K562 (cell line): ENCODE results near the gene PTPRT. TPM values are rescaled to one million over a fixed set of nuclear protein-coding genes. Genes with fewer than 3 reads are reported as not detected.

Source experiments
- ATAC-seq: fragments of 200-7000 bp; cut with Tn5 transposase; 3 replicates; pipeline ENCODE4 v1.9.1; 2020; ENCODE audit warnings: moderate library complexity
- BruUV-seq: library from RNA; stranded (reverse); fragments of 400-500 nt; replicated peaks from 2 replicates; lab custom pipeline; 2021; lab: Mats Ljungman, UMichigan
- CTCF ChIA-PET: fragments of 300-600 bp; formaldehyde crosslinking; extraction: SDS; loops from one replicate; lab custom pipeline; 2021; ENCODE audit warnings: low intra/inter-chr PET ratio; lab: Yijun Ruan, JAX
- POLR2A ChIA-PET: fragments of 300-600, 350-650 bp; sonication (Branson Sonifier 250); formaldehyde crosslinking; extraction: SDS; loops from one replicate; lab custom pipeline; 2021; ENCODE audit warnings: antibody characterized with exemption, inconsistent platforms; lab: Yijun Ruan, JAX
- DNase-seq, 4 experiments: peaks; one replicate each; pipeline versions ENCODE4 v3.0.0 to v3.0.0-alpha.2; 2011 to 2018; ENCODE audit warnings: low spot score in 3 of 4, mixed read lengths in 3 of 4; ENCODE audit errors: extremely low read depth in 1 of 4
- FAIRE-seq: peaks from 2 replicates; lab custom pipeline; 2011; peaks lifted over from hg19 to GRCh38; lab: Jason Lieb, UNC
- H2AFZ ChIP-seq: 2 replicates; pipeline ENCODE4 v1.6.0; 2011; ENCODE audit warnings: low read depth, low read length, control low read depth, inconsistent platforms
- H3K27ac ChIP-seq: fragments of 200-600 bp; 3 replicates; pipeline ENCODE4 v1.8.0; 2011; ENCODE audit warnings: low read depth, mild to moderate bottlenecking, control low read depth, inconsistent platforms, low read length, moderate library complexity, mixed read lengths; ENCODE audit errors: extremely low read depth
- H3K27me3 ChIP-seq, 2 experiments: fragments of 300-600 bp in 1 of 2; 2 replicates in 1 of 2; 3 replicates in 1 of 2; pipeline versions ENCODE4 v1.6.0 to v1.8.0; 2011; ENCODE audit warnings: inconsistent platforms in 2 of 2, low read length in 2 of 2, mild to moderate bottlenecking in 1 of 2, mixed read lengths in 1 of 2, moderate library complexity in 1 of 2; ENCODE audit not compliant: control insufficient read depth in 2 of 2, insufficient read depth in 2 of 2
- H3K36me3 ChIP-seq: fragments of 300-600 bp; 3 replicates; pipeline ENCODE4 v1.8.0; 2011; ENCODE audit warnings: mild to moderate bottlenecking, low read length, inconsistent platforms; ENCODE audit not compliant: control insufficient read depth, insufficient read depth
- H3K4me1 ChIP-seq, 2 experiments: fragments of 200-600 bp in 1 of 2; replicated peaks in 1 of 2; 2 replicates in 1 of 2; 3 replicates in 1 of 2; pipeline versions ENCODE4 v1.5.1 to v1.8.0; 2011; ENCODE audit warnings: inconsistent platforms in 2 of 2, low read length in 2 of 2, mild to moderate bottlenecking in 1 of 2, mixed read lengths in 1 of 2, moderate library complexity in 1 of 2; ENCODE audit not compliant: control insufficient read depth in 2 of 2, insufficient read depth in 2 of 2
- H3K4me2 ChIP-seq: 2 replicates; pipeline ENCODE4 v1.6.1; 2011; ENCODE audit warnings: low read length, control low read depth, inconsistent platforms, mixed read lengths; ENCODE audit not compliant: insufficient read depth
- H3K4me3 ChIP-seq: fragments of 200-600 bp; sonication (generic), shearing (Covaris generic); 2 replicates; pipeline ENCODE4 v1.5.1; 2016; ENCODE audit warnings: control low read depth, inconsistent platforms
- H3K79me2 ChIP-seq: fragments of 200-600 bp; 3 replicates; pipeline ENCODE4 v1.8.0; 2011; ENCODE audit warnings: low read length, inconsistent platforms; ENCODE audit not compliant: control insufficient read depth, insufficient read depth
- H3K9ac ChIP-seq, 2 experiments: 2 replicates each; pipeline versions ENCODE4 v1.6.0 to v1.6.1; 2011; ENCODE audit warnings: low read depth in 2 of 2, low read length in 2 of 2, control low read depth in 1 of 2, inconsistent platforms in 1 of 2, mild to moderate bottlenecking in 1 of 2, mixed read lengths in 1 of 2; ENCODE audit not compliant: insufficient read depth in 1 of 2
- H3K9me1 ChIP-seq: one replicate; pipeline ENCODE4 v1.6.0; 2011; ENCODE audit warnings: inconsistent platforms, mild to moderate bottlenecking, low read length, moderate library complexity; ENCODE audit not compliant: control insufficient read depth, insufficient read depth
- H3K9me3 ChIP-seq: replicated peaks from 2 replicates; pipeline ENCODE4 v1.5.1; 2011; ENCODE audit warnings: low read depth, low read length, inconsistent platforms; ENCODE audit not compliant: control insufficient read depth, insufficient read depth
- H4K20me1 ChIP-seq: replicated peaks from 2 replicates; pipeline ENCODE4 v1.6.1; 2011; ENCODE audit warnings: low read length, inconsistent platforms, mixed read lengths; ENCODE audit not compliant: control insufficient read depth, insufficient read depth
- C11orf30 ChIP-seq: fragments of 450-650 bp; IDR thresholded peaks from 2 replicates; pipeline ENCODE4 v1.6.1; 2016; ENCODE audit warnings: low read depth, mild to moderate bottlenecking
- E2F3 ChIP-seq: fragments of 250-450 bp; sonication (Bioruptor Pico); IDR thresholded peaks from 2 replicates; pipeline ENCODE4 v1.4.0; 2020; ENCODE audit warnings: mild to moderate bottlenecking
- ELF2 ChIP-seq: fragments of 250-450 bp; sonication (Bioruptor Pico); IDR thresholded peaks from 2 replicates; pipeline ENCODE4 v1.5.0; 2021; ENCODE audit warnings: mild to moderate bottlenecking
- NONO ChIP-seq, 2 experiments: fragments of 200-400 bp in 1 of 2; fragments of 450-650 bp in 1 of 2; formaldehyde crosslinking in 1 of 2; IDR thresholded peaks; 2 replicates each; pipeline ENCODE4 v1.6.1; 2017; ENCODE audit warnings: low read depth in 2 of 2, mild to moderate bottlenecking in 2 of 2, moderate library complexity in 2 of 2, low read length in 1 of 2
- RBBP5 ChIP-seq: fragments of 200-600 bp; sonication (generic); IDR thresholded peaks from 2 replicates; pipeline ENCODE4 v1.6.1; 2012; ENCODE audit warnings: borderline replicate concordance, mild to moderate bottlenecking, low read length, control low read depth, inconsistent platforms; ENCODE audit not compliant: insufficient read depth, poor library complexity, severe bottlenecking
- ZNF778 ChIP-seq: fragments of 450-650 bp; formaldehyde crosslinking; IDR thresholded peaks from 2 replicates; pipeline ENCODE4 v1.4.0; 2020; ENCODE audit warnings: mild to moderate bottlenecking, moderate library complexity
- WGBS: fragments of 100-300 bp; shearing (Covaris generic); methylation state at CpG from one replicate; pipeline ENCODE4 v1.1.6; 2016; ENCODE audit warnings: low coverage, mixed read lengths; ENCODE audit not compliant: insufficient coverage; ENCODE audit errors: missing lambda C conversion rate; 5-methylcytosine and 5-hydroxymethylcytosine counted together
- in situ Hi-C: fragments of 300-500 bp; cut with MboI; formaldehyde crosslinking; loops from 4 replicates; pipeline ENCODE4 v1.15.0; 2018; ENCODE audit warnings: inconsistent platforms, mixed read lengths
- intact Hi-C: fragments of 100-400 bp; cut with micrococcal nuclease; formaldehyde crosslinking; loops from 2 replicates; pipeline ENCODE4 v1.14.2; 2022
- polyA plus RNA-seq, 8 experiments: library from polyadenylated mRNA; depleted of rRNA in 4 of 8; stranded (reverse) in 5 of 8; unstranded in 3 of 8; fragments of >200 nt; fragmentation: Nextera tagmentation in 2 of 8; fragmentation: Illumina TruSeq in 1 of 8; extraction: Ambion mirVana in 2 of 8; extraction: Trizol in 1 of 8; gene quantifications; 2 replicates each; pipeline versions ENCODE4 v1.2.1 to v1.2.3, GENCODE V29; 2011 to 2014; ENCODE audit warnings: inconsistent platforms in 1 of 8, missing spikeins in 1 of 8
- total RNA-seq, 7 experiments: library from RNA; depleted of rRNA in 6 of 7; stranded (reverse); fragments of >200 nt in 6 of 7; fragmentation: Illumina TruSeq in 2 of 7; extraction: Trizol in 2 of 7; gene quantifications; 2 replicates each; pipeline versions ENCODE4 v1.2.1 to v1.2.3, GENCODE V29; 2011 to 2021; ENCODE audit warnings: low replicate concordance in 1 of 7
- TF ChIP-seq, protein P1 (sequence below), 2 experiments: IDR thresholded peaks; 2 replicates each; pipeline ENCODE4 v1.6.1; 2011; ENCODE audit warnings: borderline replicate concordance in 1 of 2, control low read depth in 1 of 2, low read depth in 1 of 2, low read length in 1 of 2, mild to moderate bottlenecking in 1 of 2, mixed read lengths in 1 of 2, moderate library complexity in 1 of 2; ENCODE audit not compliant: insufficient read depth in 1 of 2, insufficient read length in 1 of 2, poor library complexity in 1 of 2, severe bottlenecking in 1 of 2; ENCODE audit errors: extremely low read depth in 1 of 2
- TF ChIP-seq, protein P2 (sequence below): fragments of 450-650 bp; IDR thresholded peaks from 2 replicates; pipeline ENCODE4 v1.7.0; 2016; ENCODE audit warnings: borderline replicate concordance

PTPRT gene
- total and polyA plus RNA-seq, 9 of the 15 experiments (the other 6 are each of a cell fraction or from before 2014, with no cell fraction given), result not detected

GRCh38 chr20:42735539-42735938 is 454.2 kb downstream of the PTPRT start:
- TF ChIP-seq RBBP5, result no peak
- no peak for TF ChIP-seq C11orf30
- TF ChIP-seq, protein P1, sequence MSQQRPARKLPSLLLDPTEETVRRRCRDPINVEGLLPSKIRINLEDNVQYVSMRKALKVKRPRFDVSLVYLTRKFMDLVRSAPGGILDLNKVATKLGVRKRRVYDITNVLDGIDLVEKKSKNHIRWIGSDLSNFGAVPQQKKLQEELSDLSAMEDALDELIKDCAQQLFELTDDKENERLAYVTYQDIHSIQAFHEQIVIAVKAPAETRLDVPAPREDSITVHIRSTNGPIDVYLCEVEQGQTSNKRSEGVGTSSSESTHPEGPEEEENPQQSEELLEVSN (IDR thresholded peaks at IDR 0.05; ENCODE audit: borderline replicate concordance in 1 of 2, extremely low read depth in 1 of 2, insufficient read depth in 1 of 2, insufficient read length in 1 of 2, low read depth in 1 of 2, low read length in 1 of 2, poor library complexity in 1 of 2, severe bottlenecking in 1 of 2), result no peak
- no peak for TF ChIP-seq ZNF778 (CRISPR knock-in tag)
- no peak for TF ChIP-seq E2F3 (CRISPR knock-in tag)
- TF ChIP-seq, protein P2, sequence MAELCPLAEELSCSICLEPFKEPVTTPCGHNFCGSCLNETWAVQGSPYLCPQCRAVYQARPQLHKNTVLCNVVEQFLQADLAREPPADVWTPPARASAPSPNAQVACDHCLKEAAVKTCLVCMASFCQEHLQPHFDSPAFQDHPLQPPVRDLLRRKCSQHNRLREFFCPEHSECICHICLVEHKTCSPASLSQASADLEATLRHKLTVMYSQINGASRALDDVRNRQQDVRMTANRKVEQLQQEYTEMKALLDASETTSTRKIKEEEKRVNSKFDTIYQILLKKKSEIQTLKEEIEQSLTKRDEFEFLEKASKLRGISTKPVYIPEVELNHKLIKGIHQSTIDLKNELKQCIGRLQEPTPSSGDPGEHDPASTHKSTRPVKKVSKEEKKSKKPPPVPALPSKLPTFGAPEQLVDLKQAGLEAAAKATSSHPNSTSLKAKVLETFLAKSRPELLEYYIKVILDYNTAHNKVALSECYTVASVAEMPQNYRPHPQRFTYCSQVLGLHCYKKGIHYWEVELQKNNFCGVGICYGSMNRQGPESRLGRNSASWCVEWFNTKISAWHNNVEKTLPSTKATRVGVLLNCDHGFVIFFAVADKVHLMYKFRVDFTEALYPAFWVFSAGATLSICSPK, result no peak
- TF ChIP-seq ELF2 (CRISPR knock-in tag), result no peak
- TF ChIP-seq NONO (IDR thresholded peaks at IDR 0.05; ENCODE audit: low read depth in 2 of 2, low read length in 1 of 2), result no peak
- no peak overlapping the region for H3K27ac ChIP-seq
- H3K4me2 ChIP-seq, result no peak overlapping the region
- FAIRE-seq, result no peak
- intact Hi-C loops, result no loop called here
- no peaks in the 10 kb centered on the region for H3K79me2 ChIP-seq
- H3K9ac ChIP-seq, result no peak overlapping the region
- in situ Hi-C loops, result no loop called here
- no peaks in the 10 kb centered on the region for H3K4me1 ChIP-seq
- POLR2A ChIA-PET, result interaction anchor here (0.6 kb wide), 1 partner anchor 17 kb away, joined by 3 read pairs; no protein-coding TSS in a partner anchor
- no peak for DNase-seq
- 2% methylated on average over 7 of the region's 7 CpGs for WGBS
- H2AFZ ChIP-seq, result no peak overlapping the region
- no peak for ATAC-seq
- no peaks in the 10 kb centered on the region for H3K9me1 ChIP-seq
- no peaks in the 10 kb centered on the region for H3K9me3 ChIP-seq
- CTCF ChIA-PET, result no interaction called here
- no peaks in the 10 kb centered on the region for H4K20me1 ChIP-seq
- no peak overlapping the region for H3K4me3 ChIP-seq
- no peaks in the 10 kb centered on the region for H3K36me3 ChIP-seq
- no peaks in the 10 kb centered on the region for H3K27me3 ChIP-seq
- no TSS peak for BruUV-seq
